WTC11 (cell line): ENCODE results near the gene AMBP.

Experiments used
- AR ChIP-seq: fragments of 250-450 bp; sonication (Bioruptor Pico); IDR thresholded peaks from 2 replicates; pipeline ENCODE4 v1.9.0; 2021; ENCODE audit warnings: mild to moderate bottlenecking
- ATF3 ChIP-seq: sonication (generic); formaldehyde crosslinking; conservative IDR thresholded peaks from 2 replicates; pipeline ENCODE4 v1.8.1; 2022; ENCODE audit warnings: mild to moderate bottlenecking, missing genetic modification reagents
- CTCF ChIP-seq: fragments of 200-600 bp; IDR thresholded peaks from 2 replicates; pipeline ENCODE4 v1.8.0; 2022; ENCODE audit warnings: antibody characterized with exemption
- ETV6 ChIP-seq: sonication (generic); formaldehyde crosslinking; IDR thresholded peaks from 2 replicates; pipeline ENCODE4 v1.8.1; 2022; ENCODE audit warnings: mild to moderate bottlenecking, missing genetic modification reagents
- JAZF1 ChIP-seq: fragments of 250-450 bp; sonication (Bioruptor Pico); IDR thresholded peaks from 2 replicates; pipeline ENCODE4 v1.9.0; 2021; ENCODE audit warnings: moderate library complexity, mild to moderate bottlenecking, inconsistent platforms
- MAX ChIP-seq: sonication (generic); formaldehyde crosslinking; IDR thresholded peaks from 2 replicates; pipeline ENCODE4 v1.8.0; 2022; ENCODE audit warnings: mild to moderate bottlenecking, missing genetic modification reagents
- PREB ChIP-seq: sonication (generic); formaldehyde crosslinking; IDR thresholded peaks from 2 replicates; pipeline ENCODE4 v1.8.1; 2022; ENCODE audit warnings: mild to moderate bottlenecking, missing genetic modification reagents, moderate library complexity, borderline replicate concordance
- RELA ChIP-seq: sonication (generic); formaldehyde crosslinking; IDR thresholded peaks from 2 replicates; pipeline ENCODE4 v1.8.1; 2022; ENCODE audit warnings: missing genetic modification reagents, mild to moderate bottlenecking, borderline replicate concordance
- SOX15 ChIP-seq: fragments of 250-450 bp; sonication (Bioruptor Pico); IDR thresholded peaks from 2 replicates; pipeline ENCODE4 v1.9.0; 2021; ENCODE audit warnings: mild to moderate bottlenecking

- TF ChIP-seq CTCF: no peak
- no peak for TF ChIP-seq ETV6 (CRISPR knock-in tag)
- TF ChIP-seq MAX (CRISPR knock-in tag): no peak
- no peak for TF ChIP-seq RELA (CRISPR knock-in tag)
- TF ChIP-seq AR (CRISPR knock-in tag): no peak
- TF ChIP-seq SOX15 (CRISPR knock-in tag): no peak
- no peak for TF ChIP-seq ATF3 (CRISPR knock-in tag)
- no peak for TF ChIP-seq PREB (CRISPR knock-in tag)
- no peak for TF ChIP-seq JAZF1 (CRISPR knock-in tag)
Measured at GRCh38 chr9:114061830-114062474, 16.1 kb downstream of the AMBP start.
